ENCODE data around the gene FILIP1L. TPM values are rescaled to one million over a fixed set of nuclear protein-coding genes. Genes with fewer than 3 reads are reported as not detected.

Gene FILIP1L
- total RNA-seq, 1 donor from 2014 or later, result 33.4 TPM

GRCh38 chr3:100003609-100004503 is 110.4 kb downstream of the FILIP1L start:
- no peak overlapping the region for H3K4me3 ChIP-seq (ENCODE audit: low read depth, low read length)
- DNase-seq (ENCODE audit: low read depth), result no peak
- TF ChIP-seq CTCF (conservative IDR thresholded peaks at IDR 0.05; ENCODE audit: low read depth, low read length), result no peak

- TF ChIP-seq CTCF (conservative IDR thresholded peaks at IDR 0.05; ENCODE audit: low read depth, low read length), result no peak
- peak; percentile 97 for DNase-seq (ENCODE audit: low read depth)
- no peak overlapping the region for H3K4me3 ChIP-seq (ENCODE audit: low read depth, low read length)
Measured at GRCh38 chr3:100002599-100003350, 111.5 kb downstream of the FILIP1L start.

DNA sequence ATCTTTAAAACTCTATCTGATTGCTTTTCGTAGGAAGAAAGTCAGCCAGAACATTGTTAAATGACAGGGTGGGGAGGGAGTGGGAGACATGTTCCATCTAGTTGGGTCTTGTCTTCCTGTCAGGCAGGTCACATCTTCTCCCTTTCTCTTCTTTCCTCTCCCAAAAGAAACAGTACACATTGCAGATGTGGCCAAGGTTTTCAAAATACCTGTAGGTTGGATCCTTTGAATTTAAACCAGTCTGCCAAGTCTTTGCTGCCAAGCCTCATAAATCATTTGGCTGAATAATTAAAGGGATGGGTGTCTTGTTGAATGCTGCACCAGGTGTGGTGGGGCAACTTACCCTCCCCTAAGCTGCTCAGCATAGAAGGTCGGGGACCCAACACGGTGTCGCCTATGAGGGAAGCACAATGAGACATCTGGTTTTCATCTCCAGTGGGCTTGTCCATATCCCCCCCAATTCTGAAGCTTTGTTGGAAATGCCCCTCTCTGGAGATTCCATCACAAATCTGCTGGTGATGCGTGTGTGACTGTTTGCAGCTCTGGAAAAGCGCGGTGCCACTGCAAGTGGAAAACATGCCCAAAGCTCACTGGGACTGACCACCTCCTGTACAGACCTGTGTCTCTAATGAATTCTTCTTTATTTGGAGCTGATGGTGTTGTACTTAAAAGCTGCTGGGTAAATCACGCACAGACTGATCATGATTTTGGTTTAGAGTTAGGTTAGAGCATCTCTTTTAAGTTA is 112.6 kb downstream of the FILIP1L start:
- no peak for TF ChIP-seq CTCF (conservative IDR thresholded peaks at IDR 0.05; ENCODE audit: low read depth, low read length)
- no peak for DNase-seq (ENCODE audit: low read depth)
- H3K4me3 ChIP-seq (ENCODE audit: low read depth, low read length), result no peak overlapping the region

- TF ChIP-seq CTCF (conservative IDR thresholded peaks at IDR 0.05; ENCODE audit: low read depth, low read length), result no peak
- no peak overlapping the region for H3K4me3 ChIP-seq (ENCODE audit: low read depth, low read length)
- DNase-seq (ENCODE audit: low read depth), result no peak
Measured at GRCh38 chr3:100001083-100001482, 113.2 kb downstream of the FILIP1L start.

GRCh38 chr3:99999536-99999935 is 114.8 kb downstream of the FILIP1L start:
- DNase-seq (ENCODE audit: low read depth), result no peak
- no peak overlapping the region for H3K4me3 ChIP-seq (ENCODE audit: low read depth, low read length)
- TF ChIP-seq CTCF (conservative IDR thresholded peaks at IDR 0.05; ENCODE audit: low read depth, low read length), result no peak

DNA sequence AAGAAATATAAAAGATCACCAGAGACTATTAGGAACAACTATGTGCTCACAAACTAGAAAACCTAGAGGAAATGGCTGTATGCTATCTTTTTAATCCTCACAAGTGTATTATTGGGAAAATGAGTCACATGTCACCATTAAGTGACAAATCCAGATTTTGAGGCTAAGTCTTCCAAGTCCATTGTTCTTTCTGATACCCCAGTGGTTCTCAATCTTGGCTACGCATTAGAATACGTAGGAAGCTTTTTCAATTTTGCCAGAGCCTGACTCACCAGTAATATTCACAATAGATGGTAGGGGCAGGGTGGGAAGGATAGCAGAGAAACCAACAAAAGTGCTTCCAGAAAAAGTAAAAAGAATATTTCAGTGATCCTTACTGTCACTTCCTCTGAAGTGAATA is 117.0 kb downstream of the FILIP1L start:
- no peak for DNase-seq (ENCODE audit: low read depth)
- no peak for TF ChIP-seq CTCF (conservative IDR thresholded peaks at IDR 0.05; ENCODE audit: low read depth, low read length)
- H3K4me3 ChIP-seq (ENCODE audit: low read depth, low read length), result no peak overlapping the region
